D721Med (cell line): ENCODE results near the gene ESPN.

Source experiments
- DNase-seq: peaks from one replicate; pipeline ENCODE4 v3.0.0; 2011; ENCODE audit warnings: low spot score; ENCODE audit not compliant: insufficient read length
- FAIRE-seq: peaks from 2 replicates; lab custom pipeline; 2011; peaks lifted over from hg19 to GRCh38; lab: Jason Lieb, UNC
- CTCF ChIP-seq: IDR thresholded peaks from 2 replicates; pipeline ENCODE4 v1.5.1; 2012; ENCODE audit warnings: mild to moderate bottlenecking, control low read depth; ENCODE audit not compliant: insufficient read depth; ENCODE audit errors: missing control alignments

The ESPN gene

GRCh38 chr1:6410248-6410893 lies 14.2 kb upstream of the ESPN start:
- FAIRE-seq = no peak
- no peak for DNase-seq
- no peak for TF ChIP-seq CTCF

DNA sequence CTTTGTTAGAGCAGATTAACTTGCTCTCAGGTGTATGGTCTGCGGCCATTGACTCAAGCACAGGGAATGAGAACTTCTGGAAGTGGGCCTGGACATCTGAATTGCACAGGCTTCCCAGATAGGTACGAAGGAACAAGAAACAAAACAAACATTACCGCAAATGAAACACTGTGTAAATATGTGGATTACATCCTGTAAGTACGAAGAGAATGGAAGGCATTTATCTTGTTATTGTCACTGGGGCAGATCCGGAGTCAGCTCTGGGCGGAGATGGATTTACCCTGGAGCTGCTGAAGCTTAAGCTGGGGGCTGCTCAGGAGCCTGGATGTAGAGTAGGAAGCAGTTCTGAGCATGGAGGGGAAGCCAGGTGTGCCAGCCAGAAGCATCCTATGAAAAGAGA lies 11.7 kb upstream of the ESPN start:
- no peak for DNase-seq
- no peak for TF ChIP-seq CTCF
- no peak for FAIRE-seq

GRCh38 chr1:6414443-6414844 lies 10.1 kb upstream of the ESPN start:
- DNase-seq (no peak), FAIRE-seq (no peak)
- peak; percentile 58 for TF ChIP-seq CTCF

GRCh38 chr1:6414881-6415626 lies 9.5 kb upstream of the ESPN start:
- DNase-seq (no peak), FAIRE-seq (no peak)
- no peak for TF ChIP-seq CTCF

GRCh38 chr1:6416295-6416656 lies 8.3 kb upstream of the ESPN start:
- FAIRE-seq (no peak), DNase-seq (no peak)
- no peak for TF ChIP-seq CTCF

GRCh38 chr1:6416906-6417305 lies 7.7 kb upstream of the ESPN start:
- no peak for TF ChIP-seq CTCF
- DNase-seq (no peak), FAIRE-seq (no peak)
